Esophagus muscularis mucosa (tissue), 4 donors: ENCODE results near the gene PRDM16. TPM values are rescaled to one million over a fixed set of nuclear protein-coding genes. Genes with fewer than 3 reads are reported as not detected.

Experiments
- DNase-seq: peaks from one replicate; pipeline ENCODE4 v3.0.0-alpha.2; 2017; ENCODE audit errors: extremely low spot score
- H3K27ac ChIP-seq, 4 donors: fragments of 200-600 bp; sonication (generic); replicated peaks in 1 of 4; 1 replicate in 3 of 4; 2 replicates in 1 of 4; pipeline ENCODE4 v1.5.1; 2016 to 2019; ENCODE audit warnings: mild to moderate bottlenecking in 1 of 4
- H3K27me3 ChIP-seq, 4 donors: fragments of 200-600 bp; sonication (generic); one replicate each; pipeline versions ENCODE4 v1.5.1 to v1.6.0; 2016 to 2019
- H3K36me3 ChIP-seq, 4 donors: fragments of 200-600 bp; sonication (generic); one replicate each; pipeline ENCODE4 v1.5.1; 2016 to 2019
- H3K4me1 ChIP-seq, 4 donors: fragments of 200-600 bp; sonication (generic); one replicate each; pipeline ENCODE4 v1.5.1; 2016 to 2019
- H3K4me3 ChIP-seq, 4 donors: fragments of 200-600 bp; sonication (generic); 1 replicate in 2 of 4; 2 replicates in 2 of 4; pipeline ENCODE4 v1.5.1; 2016 to 2019; ENCODE audit warnings: mild to moderate bottlenecking in 4 of 4, moderate library complexity in 1 of 4
- H3K9me3 ChIP-seq, 4 donors: fragments of 200-600 bp; sonication (generic); 1 replicate in 3 of 4; 2 replicates in 1 of 4; pipeline ENCODE4 v1.5.1; 2016 to 2019
- EP300 ChIP-seq: sonication (generic); formaldehyde crosslinking; IDR thresholded peaks from one replicate; pipeline ENCODE4 v1.6.1; 2017; ENCODE audit warnings: antibody characterized with exemption
- POLR2A ChIP-seq: fragments of 450-650 bp; IDR thresholded peaks from one replicate; pipeline ENCODE4 v1.6.1; 2017; ENCODE audit warnings: antibody characterized with exemption, moderate library complexity, mild to moderate bottlenecking, low read depth
- POLR2AphosphoS5 ChIP-seq, 2 donors: sonication (generic); formaldehyde crosslinking; IDR thresholded peaks; one replicate each; pipeline ENCODE4 v1.6.1; 2017; ENCODE audit warnings: antibody characterized with exemption in 2 of 2
- WGBS: methylation state at CpG from one replicate; pipeline ENCODE4 v1.1.5; 2018; 5-methylcytosine and 5-hydroxymethylcytosine counted together
- intact Hi-C: fragments of 100-400 bp; cut with DNase I; formaldehyde crosslinking; loops from one replicate; pipeline ENCODE4 v1.15.1; 2023
- total RNA-seq, 4 donors: library from RNA; depleted of rRNA; stranded (reverse); fragments of >200 nt; gene quantifications; one replicate each; pipeline versions ENCODE4 v1.1.0 to v1.2.1, GENCODE V29; 2016
- TF ChIP-seq, protein P1 (sequence below), 3 experiments: fragments of 200-600 bp in 2 of 3; fragments of 450-650 bp in 1 of 3; sonication (generic) in 2 of 3; IDR thresholded peaks; one replicate each; pipeline ENCODE4 v1.5.1; 2017 to 2019; ENCODE audit warnings: antibody characterized with exemption in 3 of 3, mild to moderate bottlenecking in 2 of 3, moderate library complexity in 1 of 3

PRDM16 gene
- total RNA-seq, 4 donors from 2014 or later = 1.2 to 4.4 (median 2.2) TPM

DNA sequence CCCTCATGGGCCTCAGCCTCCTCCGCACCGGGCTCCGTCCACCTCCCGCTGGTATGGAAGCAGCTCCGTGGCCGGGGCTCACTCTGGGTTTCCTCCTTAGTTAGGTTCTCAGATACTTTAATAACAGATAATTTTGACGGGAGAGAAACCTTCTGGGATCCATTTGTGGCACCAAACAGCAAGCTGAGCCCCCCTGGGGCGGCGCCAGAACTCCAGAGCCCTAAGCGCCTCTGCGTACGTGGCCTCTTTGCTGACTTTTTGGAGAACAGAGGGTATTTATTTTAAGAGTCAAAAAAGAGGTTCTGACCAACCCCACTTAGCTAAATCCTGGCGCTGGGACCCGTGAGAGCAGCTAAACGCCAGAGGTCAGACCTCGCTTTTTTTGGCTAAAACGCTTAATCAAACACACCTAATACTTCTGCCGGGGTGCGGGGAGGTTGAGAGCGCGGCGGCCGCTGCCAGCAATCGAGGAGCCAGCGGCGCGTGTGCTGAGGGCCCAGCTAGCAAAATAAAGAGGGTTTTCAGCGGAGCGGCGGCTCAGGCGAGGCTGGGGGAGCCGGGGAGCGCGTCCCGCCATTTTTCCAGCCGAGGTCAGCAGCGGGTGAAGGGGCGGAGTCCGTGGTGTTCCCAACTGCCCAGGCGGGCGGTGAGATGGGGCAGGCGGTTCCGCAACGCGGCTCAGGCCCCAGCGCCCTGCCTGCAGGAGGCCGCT lies 171.7 kb downstream of the PRDM16 start:
- no peak for TF ChIP-seq EP300
- TF ChIP-seq, protein P1, sequence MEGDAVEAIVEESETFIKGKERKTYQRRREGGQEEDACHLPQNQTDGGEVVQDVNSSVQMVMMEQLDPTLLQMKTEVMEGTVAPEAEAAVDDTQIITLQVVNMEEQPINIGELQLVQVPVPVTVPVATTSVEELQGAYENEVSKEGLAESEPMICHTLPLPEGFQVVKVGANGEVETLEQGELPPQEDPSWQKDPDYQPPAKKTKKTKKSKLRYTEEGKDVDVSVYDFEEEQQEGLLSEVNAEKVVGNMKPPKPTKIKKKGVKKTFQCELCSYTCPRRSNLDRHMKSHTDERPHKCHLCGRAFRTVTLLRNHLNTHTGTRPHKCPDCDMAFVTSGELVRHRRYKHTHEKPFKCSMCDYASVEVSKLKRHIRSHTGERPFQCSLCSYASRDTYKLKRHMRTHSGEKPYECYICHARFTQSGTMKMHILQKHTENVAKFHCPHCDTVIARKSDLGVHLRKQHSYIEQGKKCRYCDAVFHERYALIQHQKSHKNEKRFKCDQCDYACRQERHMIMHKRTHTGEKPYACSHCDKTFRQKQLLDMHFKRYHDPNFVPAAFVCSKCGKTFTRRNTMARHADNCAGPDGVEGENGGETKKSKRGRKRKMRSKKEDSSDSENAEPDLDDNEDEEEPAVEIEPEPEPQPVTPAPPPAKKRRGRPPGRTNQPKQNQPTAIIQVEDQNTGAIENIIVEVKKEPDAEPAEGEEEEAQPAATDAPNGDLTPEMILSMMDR (IDR thresholded peaks at IDR 0.05) = no peak
- TF ChIP-seq POLR2AphosphoS5 (IDR thresholded peaks at IDR 0.05) = no peak
- no peak for TF ChIP-seq POLR2A
- Histone ChIP-seq H3K27ac (peak overlapping the region in 1 of 4 donors; percentile 55), H3K36me3 (no peaks in the 10 kb centered on the region), H3K4me1 (peaks cover 0 to 35% (median 23%) of the 10 kb centered on the region in 4 donors), H3K27me3 (peaks cover 0 to 93% (median 14%) of the 10 kb centered on the region in 4 donors), H3K9me3 (peaks cover 0 to 13% (median 8%) of the 10 kb centered on the region in 4 donors), H3K4me3 (peak overlapping the region in 3 of 4 donors; percentile 12 to 20 (median 14))
- intact Hi-C loops = no loop called here
- 56% methylated on average over 35 of the region's 47 CpGs for WGBS
- DNase-seq = no peak

DNA sequence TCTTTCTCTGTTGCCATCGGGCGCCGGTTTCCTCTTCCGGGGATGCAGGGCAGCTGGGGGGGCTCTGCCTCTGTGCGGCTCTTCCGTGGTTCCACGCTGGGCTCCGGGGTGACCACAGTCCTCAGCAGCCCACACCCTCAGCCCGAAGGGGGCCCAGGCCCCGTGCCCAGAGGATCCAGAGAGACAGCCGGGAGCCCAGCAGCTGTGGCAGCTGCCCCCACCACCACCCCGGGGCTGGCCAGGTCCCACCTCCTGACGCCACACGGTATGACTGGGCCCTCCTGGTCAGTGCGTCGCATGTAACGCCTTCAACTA lies 172.2 kb downstream of the PRDM16 start:
- Histone ChIP-seq H3K36me3 (no peaks in the 10 kb centered on the region), H3K27ac (peak overlapping the region in 1 of 4 donors; percentile 55), H3K4me3 (peak overlapping the region in 2 of 4 donors; percentile 12 to 14), H3K27me3 (peaks cover 0 to 93% (median 17%) of the 10 kb centered on the region in 4 donors), H3K9me3 (peaks cover 0 to 13% (median 8%) of the 10 kb centered on the region in 4 donors), H3K4me1 (peaks cover 0 to 35% (median 23%) of the 10 kb centered on the region in 4 donors)
- no peak for TF ChIP-seq POLR2AphosphoS5 (IDR thresholded peaks at IDR 0.05)
- TF ChIP-seq, protein P1 (IDR thresholded peaks at IDR 0.05) = no peak
- no peak for TF ChIP-seq EP300
- no peak for TF ChIP-seq POLR2A
- no peak for DNase-seq
- intact Hi-C loops = no loop called here
- 70% methylated on average over 2 of the region's 17 CpGs for WGBS

DNA sequence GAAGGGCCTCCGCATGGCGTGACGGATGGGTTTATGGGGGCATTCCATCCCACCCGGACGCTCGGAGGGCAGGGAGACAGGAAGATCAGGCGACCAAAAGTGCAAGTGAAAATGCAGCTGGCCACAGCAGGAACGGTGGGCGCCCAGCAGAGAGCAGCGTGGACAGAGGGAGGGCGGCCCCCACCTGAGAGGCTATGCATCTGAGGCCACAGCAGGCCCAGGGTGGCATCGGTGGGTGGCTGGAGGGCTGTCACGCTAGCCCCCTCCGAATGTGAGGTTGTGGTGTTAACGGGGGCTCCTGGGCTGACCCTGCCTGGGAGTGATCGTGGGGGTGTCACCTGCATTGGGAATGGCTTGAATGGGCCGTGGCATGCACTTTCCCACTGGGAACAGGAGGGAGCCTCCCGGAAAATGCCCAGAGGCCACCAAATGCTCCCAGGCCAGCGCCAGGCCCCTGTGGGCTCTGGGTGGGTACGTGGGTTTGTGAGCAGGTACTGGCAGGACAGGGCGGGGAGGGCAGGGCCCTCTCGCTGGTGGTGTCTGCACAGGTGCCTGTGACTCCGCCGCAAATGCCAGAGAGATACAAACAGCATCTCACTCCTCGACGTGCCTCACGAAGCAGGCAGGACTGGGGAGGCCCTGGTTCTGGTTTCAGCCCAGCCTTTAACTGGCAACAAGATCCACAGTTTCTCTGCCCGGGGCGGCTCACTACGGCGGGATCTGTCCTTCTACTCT lies 172.8 kb downstream of the PRDM16 start:
- no peak overlapping the region for H3K27ac ChIP-seq
- no peak for TF ChIP-seq EP300
- TF ChIP-seq, protein P1 (IDR thresholded peaks at IDR 0.05) = no peak
- TF ChIP-seq POLR2A = no peak
- TF ChIP-seq POLR2AphosphoS5 (IDR thresholded peaks at IDR 0.05) = no peak
- H3K9me3 ChIP-seq = peaks cover 0 to 13% (median 8%) of the 10 kb centered on the region in 4 donors
- peaks cover 0 to 93% (median 20%) of the 10 kb centered on the region in 4 donors for H3K27me3 ChIP-seq
- 88% methylated on average over 18 of the region's 31 CpGs for WGBS
- no peak overlapping the region for H3K4me3 ChIP-seq
- no peaks in the 10 kb centered on the region for H3K36me3 ChIP-seq
- intact Hi-C loops = no loop called here
- DNase-seq = no peak
- peaks cover 0 to 35% (median 23%) of the 10 kb centered on the region in 4 donors for H3K4me1 ChIP-seq

DNA sequence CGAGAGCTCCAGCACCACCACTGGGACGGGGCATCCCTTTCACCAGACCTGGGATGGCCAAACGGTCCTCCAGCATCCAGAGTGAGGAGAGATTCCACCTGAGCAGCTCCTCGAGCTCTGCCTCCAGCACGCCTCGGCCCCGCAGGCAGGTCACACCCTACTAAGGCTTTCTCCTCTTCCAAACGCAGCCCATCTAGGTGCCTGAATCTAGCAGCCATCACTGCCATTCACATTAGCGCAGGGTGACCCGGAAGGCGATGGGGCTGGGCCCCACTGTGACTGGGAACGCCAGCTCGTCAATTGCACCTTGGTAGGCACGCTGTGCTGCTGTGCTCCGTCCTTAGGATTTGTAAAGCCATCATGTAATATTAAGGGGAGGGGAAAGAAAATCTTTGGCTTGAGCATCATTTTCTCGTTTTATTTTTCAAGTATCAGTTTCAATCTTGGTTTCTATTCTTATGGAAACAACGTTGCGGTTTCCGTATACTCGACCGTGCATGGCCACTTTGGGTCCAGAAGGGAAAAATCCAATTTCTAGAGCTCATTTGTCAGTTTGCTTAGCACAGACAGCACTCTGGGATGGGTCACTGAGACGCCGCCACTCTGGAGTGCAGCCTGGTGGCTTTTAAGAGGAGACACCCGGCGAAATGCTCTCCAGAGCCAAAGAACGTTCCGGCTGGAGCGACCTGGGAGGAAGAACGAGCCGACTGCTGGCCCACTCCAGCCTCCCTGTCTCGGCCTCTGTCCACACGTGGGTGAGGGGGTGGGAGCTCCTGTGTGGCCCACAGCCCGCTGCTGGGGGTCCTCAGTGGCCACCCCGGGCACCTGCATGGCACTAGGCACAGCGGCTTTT lies 173.6 kb downstream of the PRDM16 start:
- intact Hi-C loops = no loop called here
- Histone ChIP-seq H3K36me3 (no peaks in the 10 kb centered on the region), H3K27ac (no peak overlapping the region), H3K4me3 (no peak overlapping the region), H3K27me3 (peaks cover 3 to 93% (median 24%) of the 10 kb centered on the region in 4 donors), H3K9me3 (peaks cover 0 to 13% (median 8%) of the 10 kb centered on the region in 4 donors), H3K4me1 (peaks cover 0 to 40% (median 25%) of the 10 kb centered on the region in 4 donors)
- no peak for DNase-seq
- TF ChIP-seq EP300 (no peak), POLR2AphosphoS5 (IDR thresholded peaks at IDR 0.05) (no peak), POLR2A (no peak)
- TF ChIP-seq, protein P1 (IDR thresholded peaks at IDR 0.05) = no peak
- WGBS = 81% methylated on average over 34 of the region's 35 CpGs
